Right lung (tissue), 5 donors: ENCODE data around the gene CNNM2. TPM values are rescaled to one million over a fixed set of nuclear protein-coding genes. Genes with fewer than 3 reads are reported as not detected.
"Not testable (repeated sequence)": the region's sequence is repeated elsewhere in the genome, so short reads cannot be mapped to it uniquely, and the experiment has no call there.

Experiments used
- DNase-seq, 2 donors: peaks; one replicate each; pipeline ENCODE4 v3.0.0-alpha.2; 2013
- polyA plus RNA-seq, 5 donors: library from polyadenylated mRNA; unstranded; fragments of 120-200 nt; gene quantifications; one replicate each; pipeline versions ENCODE4 v1.2.1 to v1.2.3, GENCODE V29; 2013; ENCODE audit warnings: inconsistent platforms in 1 of 5, low replicate concordance in 1 of 5; ENCODE audit not compliant: insufficient read length in 5 of 5, insufficient read depth in 1 of 5

CNNM2 gene
- polyA plus RNA-seq, 5 donors: 5.8 to 9.4 (median 6.1) TPM

GRCh38 chr10:103021900-103022293 lies 103.8 kb downstream of the CNNM2 start:
- peak in 1 of 2 donors; percentile 14 for DNase-seq

GRCh38 chr10:103025696-103026095 lies 107.6 kb downstream of the CNNM2 start:
- DNase-seq: no peak

- no peak for DNase-seq
These were observed 120.5 kb downstream of the CNNM2 start for GRCh38 chr10:103038570-103038969.

- DNase-seq: no peak
These were observed 122.3 kb downstream of the CNNM2 start for GRCh38 chr10:103040418-103040817.

DNA sequence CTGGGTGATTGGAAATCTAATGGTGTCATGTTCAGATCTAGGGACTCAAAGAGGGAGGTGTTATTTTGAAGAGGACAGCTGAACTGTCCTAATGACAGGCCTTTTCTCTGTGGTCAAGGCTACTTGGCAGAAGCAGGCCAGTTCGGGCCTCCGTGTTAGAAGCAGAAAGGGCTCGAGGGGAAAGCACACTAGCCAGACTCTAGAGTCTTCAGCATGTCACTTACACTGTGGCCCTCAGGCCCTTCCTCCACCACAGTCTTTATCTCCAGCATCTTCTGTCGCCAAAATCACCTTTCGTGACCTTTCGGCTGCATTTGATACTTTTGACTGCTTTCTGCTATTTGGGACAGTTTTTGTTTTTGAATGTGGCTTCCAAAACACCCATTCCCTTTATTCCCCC lies 123.3 kb downstream of the CNNM2 start:
- no peak for DNase-seq

DNA sequence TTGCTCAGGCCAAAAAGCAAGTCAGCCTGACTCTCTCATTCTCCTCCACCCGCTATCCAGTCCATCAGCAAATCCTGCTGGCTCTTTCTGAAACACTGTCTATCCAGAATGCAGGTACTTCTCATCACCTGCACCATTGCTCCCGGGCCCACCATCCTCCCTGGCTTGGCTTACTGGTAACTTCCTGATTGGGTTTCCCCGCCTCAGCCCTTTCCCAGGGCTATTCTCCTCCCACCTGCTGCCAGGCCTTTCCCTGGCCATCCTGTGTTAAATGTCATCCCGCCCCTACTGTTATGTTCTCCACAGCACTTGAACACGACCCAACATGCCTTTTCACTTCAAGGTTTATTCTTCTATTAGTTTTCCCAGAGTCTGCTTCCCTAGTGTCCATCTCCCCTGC lies 124.0 kb downstream of the CNNM2 start:
- DNase-seq: no peak

DNA sequence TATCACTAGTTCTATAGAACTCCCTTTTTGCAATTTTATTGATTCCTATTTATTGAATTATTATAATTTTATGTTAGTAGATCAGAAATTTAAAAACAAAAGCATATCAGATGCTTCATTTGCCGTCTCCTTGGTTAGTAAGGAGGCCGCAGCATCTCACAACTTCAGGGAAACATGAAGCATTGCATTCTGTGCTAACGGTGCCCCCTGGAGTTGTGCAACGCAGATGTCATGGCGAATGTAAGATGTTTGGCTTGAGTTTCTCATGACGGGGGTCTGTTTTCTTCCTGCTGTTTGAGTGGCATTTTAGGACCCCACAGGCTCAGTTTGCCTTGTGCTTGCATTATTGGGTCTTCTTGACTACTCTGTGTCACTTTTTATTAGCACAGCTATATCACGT lies 124.8 kb downstream of the CNNM2 start:
- DNase-seq: no peak

GRCh38 chr10:103044942-103045489 lies 126.9 kb downstream of the CNNM2 start:
- DNase-seq: no peak

DNA sequence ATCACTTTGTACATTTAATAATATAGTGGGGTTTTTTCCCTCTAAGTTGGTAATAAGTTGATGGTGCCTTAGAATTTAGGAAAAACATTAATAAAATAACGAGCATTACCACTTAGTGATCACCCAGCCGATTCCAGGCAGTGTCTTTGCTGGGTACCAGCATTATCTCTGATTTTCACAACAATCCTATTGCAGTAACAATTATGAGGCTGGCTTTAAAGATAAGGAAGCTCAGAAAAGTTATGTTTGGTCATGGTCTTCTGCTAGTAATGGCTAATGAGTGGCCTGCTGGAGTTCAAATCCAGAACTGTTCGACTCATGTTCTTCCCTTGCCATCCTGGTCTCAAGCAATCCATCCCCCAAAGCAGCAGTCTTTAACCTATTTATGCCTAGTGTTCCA lies 127.9 kb downstream of the CNNM2 start:
- DNase-seq: no peak

DNA sequence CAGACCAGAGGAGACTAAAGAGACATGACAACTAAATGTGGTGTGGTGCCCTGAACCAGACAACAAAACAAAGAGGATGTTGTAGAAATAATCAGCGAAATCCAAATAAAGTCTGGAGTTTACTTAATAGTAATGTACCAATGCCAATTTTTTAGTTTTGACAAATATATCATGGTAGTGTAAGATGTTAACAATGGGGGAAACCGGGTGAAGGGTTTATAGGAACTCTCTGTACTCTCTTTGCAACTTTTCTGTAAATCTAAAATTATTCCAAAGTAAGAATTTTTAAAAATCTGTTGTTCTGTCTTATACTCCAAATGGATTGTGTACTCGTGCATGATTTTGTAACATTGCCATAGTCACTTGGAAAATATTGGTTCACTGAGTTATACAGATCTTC lies 129.3 kb downstream of the CNNM2 start:
- no peak for DNase-seq

GRCh38 chr10:103049237-103049636 lies 131.1 kb downstream of the CNNM2 start:
- no peak for DNase-seq

GRCh38 chr10:103053659-103054581 lies 135.8 kb downstream of the CNNM2 start:
- DNase-seq: peak; percentile 36 to 51

DNA sequence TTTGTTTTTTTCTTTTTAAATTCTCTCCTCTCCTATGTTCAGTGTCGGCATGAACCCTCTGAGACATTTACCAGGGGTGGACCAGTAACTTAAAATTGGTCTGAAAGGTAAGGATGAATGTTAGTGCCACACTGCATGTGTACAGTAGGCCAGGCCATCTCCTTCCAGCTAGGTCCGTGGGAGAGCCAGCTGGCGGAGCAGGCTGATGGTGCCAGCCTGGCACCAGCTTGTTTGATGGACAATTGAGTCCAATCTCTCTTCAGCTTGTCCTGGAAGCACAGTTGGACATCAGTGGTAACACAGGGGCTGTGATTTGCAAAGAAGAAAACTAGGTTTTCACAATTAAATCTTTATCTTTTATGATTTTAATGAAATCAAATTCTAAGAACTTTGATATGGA lies 136.5 kb downstream of the CNNM2 start:
- DNase-seq: no peak

DNA sequence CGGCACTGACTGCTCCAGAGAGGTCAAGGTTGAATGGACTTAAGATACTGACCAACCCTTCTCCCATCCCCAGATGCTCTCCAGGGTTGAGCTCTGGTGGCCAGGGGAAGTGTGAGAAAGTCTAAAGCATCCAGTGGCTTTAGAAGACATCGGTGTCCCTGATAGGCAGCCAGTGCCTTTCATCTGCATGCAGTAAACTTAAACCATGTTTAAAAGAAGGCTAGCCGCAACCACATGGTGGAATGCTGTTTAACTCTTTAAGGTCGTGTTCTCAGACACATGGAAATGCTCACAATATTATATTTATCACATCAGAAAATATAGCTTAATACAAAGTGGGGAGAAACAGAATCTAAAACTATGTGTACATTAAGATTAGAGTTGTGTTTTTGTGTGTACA lies 137.0 kb downstream of the CNNM2 start:
- DNase-seq: no peak

- DNase-seq: no peak
These were observed 139.9 kb downstream of the CNNM2 start for GRCh38 chr10:103058034-103058433.

DNA sequence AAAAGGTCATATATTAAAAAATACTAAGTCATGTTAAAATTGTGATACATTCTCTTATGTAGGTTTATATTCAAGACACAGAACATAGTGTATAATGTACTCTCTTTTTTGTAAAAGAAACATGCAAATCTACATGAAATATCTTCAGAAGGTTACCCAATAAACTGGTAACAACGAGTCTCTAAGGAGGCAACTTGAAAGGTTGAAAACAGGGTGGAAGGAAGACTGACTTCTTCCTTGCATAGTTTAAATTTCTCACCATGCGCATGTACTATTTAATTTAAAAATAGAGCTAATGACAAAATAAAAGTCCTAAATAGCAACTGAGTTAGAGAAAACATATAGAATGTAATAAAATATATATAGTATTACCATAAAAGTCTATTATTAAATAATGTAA lies 142.5 kb downstream of the CNNM2 start:
- DNase-seq: no peak

DNA sequence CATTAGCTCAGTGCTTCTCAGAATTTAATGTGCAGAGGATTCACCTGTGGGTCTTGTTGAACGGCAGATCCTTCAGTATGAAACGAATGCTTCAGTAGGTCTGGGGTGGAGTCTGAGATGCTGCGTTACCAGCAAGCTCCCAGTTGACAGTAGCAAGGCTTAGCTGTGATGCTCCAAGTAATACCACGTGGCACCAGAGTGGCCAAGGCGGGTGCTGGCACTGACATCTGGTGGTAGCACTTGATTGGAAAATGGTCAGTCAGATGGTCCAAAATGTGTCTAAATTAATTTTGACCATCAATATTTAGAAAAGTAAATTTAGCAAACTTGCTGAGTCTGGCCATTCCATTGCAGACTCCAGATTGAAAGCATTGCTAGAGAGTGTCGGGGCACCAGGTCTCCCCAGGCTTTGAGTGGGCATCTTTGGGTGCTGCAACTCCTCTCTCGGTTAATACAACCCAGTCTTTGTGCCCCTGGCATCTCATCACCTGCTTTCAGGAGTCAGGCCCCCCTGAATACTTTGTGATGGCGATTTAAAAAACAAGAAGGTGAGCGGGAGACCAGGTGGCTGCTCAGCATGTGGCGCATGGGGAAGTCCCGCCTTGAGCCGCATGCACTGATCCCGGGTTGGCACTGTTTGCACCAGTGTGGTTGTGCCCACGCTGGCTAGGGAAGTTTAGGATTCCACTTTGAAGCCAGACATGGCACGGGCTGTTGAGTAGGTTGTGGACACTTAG lies 144.9 kb downstream of the CNNM2 start:
- DNase-seq: no peak

GRCh38 chr10:103064956-103065355 lies 146.9 kb downstream of the CNNM2 start:
- DNase-seq: no peak

- DNase-seq: no peak
These were observed 148.3 kb downstream of the CNNM2 start for GRCh38 chr10:103066141-103067098.

- DNase-seq: not testable (repeated sequence)
These were observed 149.0 kb downstream of the CNNM2 start for GRCh38 chr10:103067099-103067477.

DNA sequence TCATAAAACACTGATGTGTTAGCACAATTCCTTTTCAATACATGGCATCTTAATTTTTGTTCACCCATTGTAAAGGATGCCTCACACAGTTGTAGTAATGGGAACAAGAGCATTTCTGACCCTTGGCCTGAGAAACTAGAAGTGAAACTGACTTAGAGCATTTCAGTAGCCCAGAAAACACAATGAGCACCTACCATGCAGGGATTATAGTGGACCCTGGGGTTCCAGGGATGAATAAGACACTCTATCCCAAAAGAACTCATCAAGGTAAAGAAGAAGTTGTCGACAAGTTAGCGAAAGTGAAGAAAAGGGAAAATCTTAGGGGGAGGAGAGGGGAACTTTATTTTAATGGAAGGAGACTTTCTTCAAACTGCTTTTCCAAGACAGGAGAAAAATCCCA lies 149.4 kb downstream of the CNNM2 start:
- no peak for DNase-seq

DNA sequence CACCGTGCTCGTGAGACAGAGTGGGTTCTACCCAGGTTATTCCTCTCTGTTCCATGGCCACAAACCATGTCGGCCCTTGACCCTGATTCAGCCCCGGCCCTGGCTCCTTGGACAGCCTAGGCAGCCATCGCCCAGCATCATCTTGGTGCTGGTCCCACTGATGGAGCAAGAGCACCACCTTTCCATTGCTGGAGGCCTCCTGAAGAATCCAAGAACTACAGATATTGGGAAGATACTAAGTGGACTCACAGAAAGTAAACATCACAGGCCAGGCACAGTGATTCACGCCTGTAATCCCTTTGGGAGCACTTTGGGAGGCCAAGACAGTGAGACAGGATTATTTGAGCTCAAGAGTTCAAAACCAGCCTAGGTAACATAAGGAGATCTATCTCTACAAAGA lies 149.9 kb downstream of the CNNM2 start:
- DNase-seq: no peak
